ENCODE measurements around the gene ASTN1. TPM values are rescaled to one million over a fixed set of nuclear protein-coding genes. Genes with fewer than 3 reads are reported as not detected.

The ASTN1 gene
- total RNA-seq, 1 experiment from 2014 or later: not detected

DNA sequence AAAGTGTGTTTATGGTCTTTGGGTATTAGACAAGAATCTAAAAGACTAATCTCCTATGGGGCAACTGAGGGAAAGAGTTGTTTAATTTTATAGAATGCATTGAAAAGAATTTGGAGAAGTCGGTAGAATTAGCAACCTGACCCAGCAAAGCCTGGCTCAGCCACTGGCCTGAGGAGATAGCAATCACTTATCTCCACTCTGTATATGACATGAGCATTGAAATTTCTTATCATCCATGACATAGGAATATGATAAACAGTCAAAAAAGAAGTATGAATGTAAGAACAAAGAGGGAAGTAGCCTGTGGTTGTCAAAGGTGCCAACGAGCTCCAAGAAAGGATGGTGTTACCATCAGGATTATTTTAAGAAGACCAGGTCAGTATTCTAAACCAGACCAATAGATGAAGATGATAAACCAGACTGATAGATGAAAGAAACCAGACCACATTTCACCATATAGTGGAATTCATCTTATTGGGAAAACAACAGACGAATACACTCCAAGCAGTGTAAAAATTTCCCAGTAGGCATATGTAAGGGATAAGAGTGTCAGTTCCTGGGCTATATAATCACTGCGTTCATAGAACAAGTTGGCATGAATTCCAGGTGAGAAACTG lies 35.7 kb downstream of the ASTN1 start:
- no peak for ATAC-seq

DNA sequence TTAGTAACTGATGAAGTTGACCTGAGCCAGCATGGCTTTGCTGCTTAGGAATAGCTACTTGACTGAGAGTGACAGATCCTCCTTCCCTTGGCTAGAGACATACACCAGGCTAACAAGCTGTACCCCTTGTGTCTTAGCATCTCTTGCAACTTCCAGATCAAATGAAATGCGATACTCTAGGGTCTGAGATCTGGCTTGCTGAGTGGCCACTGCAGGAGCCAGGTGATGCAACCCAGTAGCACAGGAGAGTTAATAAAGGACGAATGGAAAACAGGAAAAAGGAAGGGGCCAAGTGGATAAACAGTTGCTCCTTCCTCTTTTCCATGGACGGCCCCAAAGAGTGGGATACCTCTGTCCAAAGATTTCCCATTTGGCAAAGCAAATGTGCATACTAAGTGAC lies 38.2 kb downstream of the ASTN1 start:
- ChIA-PET POLR2A (ENCODE audit: unreplicated experiment) (no interaction called here), CTCF (no interaction called here)
- H3K4me1 ChIP-seq (ENCODE audit: insufficient read depth, low read length): no peaks in the 10 kb centered on the region
- BruUV-seq (replicated peaks): no TSS peak
- no peak overlapping the region for H2AFZ ChIP-seq (ENCODE audit: low read length)
- H3K27ac ChIP-seq (ENCODE audit: low read length): no peak overlapping the region
- H3K4me3 ChIP-seq (ENCODE audit: low read length): no peak overlapping the region
- no peaks in the 10 kb centered on the region for H4K20me1 ChIP-seq (ENCODE audit: low read length)
- H3K79me2 ChIP-seq (ENCODE audit: low read length): no peaks in the 10 kb centered on the region
- H3K9ac ChIP-seq (ENCODE audit: low read length): no peak overlapping the region
- no peak overlapping the region for H3K4me2 ChIP-seq (ENCODE audit: low read length)
- no peaks in the 10 kb centered on the region for H3K9me3 ChIP-seq (ENCODE audit: low read length)
- H3K9me2 ChIP-seq (replicated peaks; ENCODE audit: low read length): no peaks in the 10 kb centered on the region
- no peak for ATAC-seq
- H3K27me3 ChIP-seq (ENCODE audit: low read length): no peaks in the 10 kb centered on the region
- no peak for TF ChIP-seq EZH2phosphoT487 (IDR thresholded peaks at IDR 0.05; ENCODE audit: borderline replicate concordance, low read length)
- H3F3A ChIP-seq (ENCODE audit: low read length, unreplicated experiment): no peaks in the 10 kb centered on the region
- H3K36me3 ChIP-seq (ENCODE audit: low read depth, low read length): no peaks in the 10 kb centered on the region
- intact Hi-C loops (cut with micrococcal nuclease): no loop called here
- DNase-seq: no peak

More for the DNA sequence above, 35.7 kb downstream of the ASTN1 start:
- Histone ChIP-seq H3K27me3 (ENCODE audit: low read length) (no peaks in the 10 kb centered on the region), H3K36me3 (ENCODE audit: low read depth, low read length) (no peaks in the 10 kb centered on the region), H2AFZ (ENCODE audit: low read length) (no peak overlapping the region), H3K9me3 (ENCODE audit: low read length) (no peaks in the 10 kb centered on the region), H4K20me1 (ENCODE audit: low read length) (no peaks in the 10 kb centered on the region), H3K4me3 (ENCODE audit: low read length) (no peak overlapping the region), H3K4me1 (ENCODE audit: insufficient read depth, low read length) (no peaks in the 10 kb centered on the region), H3K9ac (ENCODE audit: low read length) (no peak overlapping the region), H3F3A (ENCODE audit: low read length, unreplicated experiment) (no peaks in the 10 kb centered on the region), H3K79me2 (ENCODE audit: low read length) (no peaks in the 10 kb centered on the region), H3K27ac (ENCODE audit: low read length) (no peak overlapping the region), H3K4me2 (ENCODE audit: low read length) (no peak overlapping the region), H3K9me2 (replicated peaks; ENCODE audit: low read length) (no peaks in the 10 kb centered on the region)
- DNase-seq: no peak
- BruUV-seq (replicated peaks): no TSS peak
- intact Hi-C loops (cut with micrococcal nuclease): no loop called here
- TF ChIP-seq EZH2 (IDR thresholded peaks at IDR 0.05; ENCODE audit: low read length, unreplicated experiment) (no peak), EZH2phosphoT487 (IDR thresholded peaks at IDR 0.05; ENCODE audit: borderline replicate concordance, low read length) (no peak)
- TF ChIP-seq, protein P1, sequence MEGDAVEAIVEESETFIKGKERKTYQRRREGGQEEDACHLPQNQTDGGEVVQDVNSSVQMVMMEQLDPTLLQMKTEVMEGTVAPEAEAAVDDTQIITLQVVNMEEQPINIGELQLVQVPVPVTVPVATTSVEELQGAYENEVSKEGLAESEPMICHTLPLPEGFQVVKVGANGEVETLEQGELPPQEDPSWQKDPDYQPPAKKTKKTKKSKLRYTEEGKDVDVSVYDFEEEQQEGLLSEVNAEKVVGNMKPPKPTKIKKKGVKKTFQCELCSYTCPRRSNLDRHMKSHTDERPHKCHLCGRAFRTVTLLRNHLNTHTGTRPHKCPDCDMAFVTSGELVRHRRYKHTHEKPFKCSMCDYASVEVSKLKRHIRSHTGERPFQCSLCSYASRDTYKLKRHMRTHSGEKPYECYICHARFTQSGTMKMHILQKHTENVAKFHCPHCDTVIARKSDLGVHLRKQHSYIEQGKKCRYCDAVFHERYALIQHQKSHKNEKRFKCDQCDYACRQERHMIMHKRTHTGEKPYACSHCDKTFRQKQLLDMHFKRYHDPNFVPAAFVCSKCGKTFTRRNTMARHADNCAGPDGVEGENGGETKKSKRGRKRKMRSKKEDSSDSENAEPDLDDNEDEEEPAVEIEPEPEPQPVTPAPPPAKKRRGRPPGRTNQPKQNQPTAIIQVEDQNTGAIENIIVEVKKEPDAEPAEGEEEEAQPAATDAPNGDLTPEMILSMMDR (conservative IDR thresholded peaks at IDR 0.05; ENCODE audit: low read depth, low read length): no peak
- ChIA-PET POLR2A (ENCODE audit: unreplicated experiment) (no interaction called here), CTCF (no interaction called here)

DNA sequence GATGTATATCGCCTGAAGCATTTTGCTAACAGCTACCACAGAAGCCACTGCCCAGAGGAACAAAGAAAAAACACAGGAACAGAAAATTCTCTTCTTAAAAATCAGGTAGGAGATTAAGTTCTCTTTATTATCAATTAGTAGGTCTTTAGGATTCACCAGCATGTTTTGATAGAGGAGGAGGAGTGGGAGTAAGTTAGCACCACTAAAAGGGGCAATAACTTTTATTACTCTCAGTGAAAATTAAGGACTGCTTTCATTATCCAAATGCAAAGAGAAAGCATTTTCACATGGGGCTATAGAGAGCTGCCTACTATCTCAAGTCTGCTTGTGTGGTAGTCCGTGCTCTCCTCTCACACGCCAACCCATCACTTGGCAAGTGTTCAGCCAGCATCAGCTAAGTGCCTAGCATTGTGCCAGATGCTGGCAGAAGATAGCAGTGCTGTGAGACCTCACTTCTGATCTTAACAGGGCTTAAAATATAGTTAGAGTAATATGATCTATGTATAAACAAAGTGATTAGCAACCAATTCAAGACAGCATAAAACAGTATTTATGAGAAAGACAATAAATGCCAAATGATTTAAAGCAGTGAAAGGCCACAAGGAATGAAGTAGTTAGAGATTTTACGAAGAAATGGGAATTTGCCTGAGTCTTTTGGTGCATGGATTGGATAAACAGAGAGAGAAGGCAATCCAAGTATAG lies 39.8 kb downstream of the ASTN1 start:
- ATAC-seq (no peak), DNase-seq (no peak)
- Histone ChIP-seq H3K27ac (ENCODE audit: low read length) (no peak overlapping the region), H3K27me3 (ENCODE audit: low read length) (no peaks in the 10 kb centered on the region), H4K20me1 (ENCODE audit: low read length) (no peaks in the 10 kb centered on the region), H3K9ac (ENCODE audit: low read length) (no peak overlapping the region), H2AFZ (ENCODE audit: low read length) (no peak overlapping the region), H3K9me3 (ENCODE audit: low read length) (no peaks in the 10 kb centered on the region), H3F3A (ENCODE audit: low read length, unreplicated experiment) (no peaks in the 10 kb centered on the region), H3K4me2 (ENCODE audit: low read length) (no peak overlapping the region), H3K79me2 (ENCODE audit: low read length) (no peaks in the 10 kb centered on the region), H3K36me3 (ENCODE audit: low read depth, low read length) (no peaks in the 10 kb centered on the region), H3K4me1 (ENCODE audit: insufficient read depth, low read length) (no peaks in the 10 kb centered on the region), H3K9me2 (replicated peaks; ENCODE audit: low read length) (no peaks in the 10 kb centered on the region), H3K4me3 (ENCODE audit: low read length) (no peak overlapping the region)
- POLR2A ChIA-PET (ENCODE audit: unreplicated experiment): no interaction called here
- BruUV-seq (replicated peaks): no TSS peak
- TF ChIP-seq EZH2phosphoT487 (IDR thresholded peaks at IDR 0.05; ENCODE audit: borderline replicate concordance, low read length): no peak
- TF ChIP-seq, protein P1 (conservative IDR thresholded peaks at IDR 0.05; ENCODE audit: low read depth, low read length): no peak
- no peak for TF ChIP-seq EZH2 (IDR thresholded peaks at IDR 0.05; ENCODE audit: low read length, unreplicated experiment)
- CTCF ChIA-PET: no interaction called here
- intact Hi-C loops (cut with micrococcal nuclease): no loop called here
